Activated CD4-positive, alpha-beta T cell treated with anti-CD3 and anti-CD28 coated beads, Interleukin-2, amount 10 ng/mL, durations not matched to agents 24 days and 14 days (primary cell): ENCODE data around the gene KCNJ6. TPM values are rescaled to one million over a fixed set of nuclear protein-coding genes. Genes with fewer than 3 reads are reported as not detected.

Experiments used
- DNase-seq: peaks from one replicate; pipeline ENCODE4 v3.0.0; 2022
- H3K27ac Mint-ChIP-seq: one replicate; pipeline ENCODE4 v1.8.0; 2022; ENCODE audit warnings: mild to moderate bottlenecking, mixed read lengths
- H3K27me3 Mint-ChIP-seq: one replicate; pipeline ENCODE4 v1.8.0; 2022; ENCODE audit warnings: mixed read lengths
- H3K36me3 Mint-ChIP-seq: one replicate; pipeline ENCODE4 v1.8.0; 2022; ENCODE audit warnings: low read depth, mild to moderate bottlenecking, mixed read lengths
- H3K4me1 Mint-ChIP-seq: one replicate; pipeline ENCODE4 v1.8.0; 2021; ENCODE audit warnings: mixed read lengths
- H3K4me3 Mint-ChIP-seq: one replicate; pipeline ENCODE4 v1.8.0; 2022; ENCODE audit warnings: mild to moderate bottlenecking, moderate library complexity, mixed read lengths
- H3K9me3 Mint-ChIP-seq: one replicate; pipeline ENCODE4 v1.8.0; 2021; ENCODE audit warnings: mixed read lengths
- intact Hi-C: fragments of 100-400 bp; cut with micrococcal nuclease; formaldehyde crosslinking; loops from one replicate; pipeline ENCODE4 v1.15.1; 2023
- total RNA-seq: library from RNA; stranded (reverse); gene quantifications from 2 replicates; pipeline ENCODE4 v1.2.3, GENCODE V29; 2022

Gene KCNJ6
- total RNA-seq, 1 donor from 2014 or later: not detected

- Mint-ChIP-seq H3K9me3 (no peaks in the 10 kb centered on the region), H3K4me3 (no peak overlapping the region), H3K4me1 (peaks cover 19% of the 10 kb centered on the region), H3K27ac (no peak overlapping the region), H3K36me3 (no peaks in the 10 kb centered on the region), H3K27me3 (peaks cover 18% of the 10 kb centered on the region)
- intact Hi-C loops: no loop called here
- DNase-seq: no peak
These were observed 347.3 kb downstream of the KCNJ6 start for GRCh38 chr21:37568916-37569315.

DNA sequence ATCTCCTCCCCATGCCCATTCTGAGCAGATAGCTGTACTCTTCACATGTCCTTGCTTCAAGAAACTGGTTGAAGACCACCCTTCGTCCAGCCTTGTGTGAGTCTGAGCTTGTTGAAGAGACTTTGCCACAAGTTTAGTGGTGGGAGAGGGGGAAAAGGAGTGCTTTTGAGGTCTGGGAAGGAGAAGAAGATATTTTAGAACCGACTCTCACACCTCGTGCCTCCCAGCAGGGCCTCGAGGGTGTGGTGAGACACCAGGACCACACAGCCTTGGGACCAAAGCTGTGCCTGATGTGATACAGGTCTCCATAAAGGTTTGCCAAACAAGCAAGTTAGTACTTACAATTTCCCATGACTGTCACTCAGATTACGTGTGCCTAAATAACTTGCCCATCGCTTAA, 347.8 kb downstream of the KCNJ6 start:
- DNase-seq: no peak
- Mint-ChIP-seq H3K27ac (no peak overlapping the region), H3K4me1 (peaks cover 19% of the 10 kb centered on the region), H3K36me3 (no peaks in the 10 kb centered on the region), H3K4me3 (no peak overlapping the region), H3K27me3 (peaks cover 18% of the 10 kb centered on the region), H3K9me3 (no peaks in the 10 kb centered on the region)
- intact Hi-C loops: no loop called here

DNA sequence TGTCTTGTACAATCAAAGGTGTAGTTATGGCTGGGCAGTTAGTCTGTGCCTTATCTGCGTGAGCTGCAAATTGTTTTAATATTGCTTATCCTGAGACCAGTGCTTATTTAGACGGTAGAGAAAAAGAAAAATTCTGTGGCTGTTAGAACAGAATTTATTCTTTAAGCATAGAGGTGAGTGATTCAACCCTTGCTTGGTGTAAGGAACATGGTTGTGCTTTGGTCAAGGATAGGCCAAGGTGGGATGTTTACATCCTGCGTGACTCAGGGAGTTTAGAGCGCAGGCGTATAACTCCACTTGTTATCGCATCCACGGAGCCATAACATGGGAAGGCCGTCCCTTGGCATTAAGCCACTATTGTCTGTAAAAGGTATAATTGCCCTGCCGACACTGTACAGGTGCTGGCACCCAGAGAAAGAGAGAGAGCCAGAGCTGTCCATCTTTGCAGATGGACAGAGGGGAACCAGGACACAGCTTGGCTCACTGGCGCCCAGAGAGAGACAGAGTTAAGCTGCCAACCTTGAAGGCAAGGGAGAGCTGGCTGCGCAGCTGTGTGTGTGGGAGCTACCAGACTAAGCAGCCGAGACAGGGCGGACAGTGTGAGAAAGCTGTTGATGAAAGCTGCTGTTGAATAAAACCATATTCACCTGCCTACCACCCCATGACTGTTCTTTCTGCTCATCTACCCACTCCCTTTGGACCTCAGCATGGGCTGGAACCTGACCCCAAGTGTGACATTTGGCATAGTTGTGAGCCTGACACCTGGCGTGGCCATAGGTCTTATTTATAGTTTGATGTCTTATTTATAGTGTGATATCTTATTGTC, 349.3 kb downstream of the KCNJ6 start:
- Mint-ChIP-seq H3K27ac (no peak overlapping the region), H3K9me3 (no peaks in the 10 kb centered on the region), H3K27me3 (peaks cover 16% of the 10 kb centered on the region), H3K36me3 (no peaks in the 10 kb centered on the region), H3K4me1 (peaks cover 23% of the 10 kb centered on the region), H3K4me3 (no peak overlapping the region)
- intact Hi-C loops: no loop called here
- no peak for DNase-seq

GRCh38 chr21:37565530-37566223, 350.6 kb downstream of the KCNJ6 start:
- H3K36me3 Mint-ChIP-seq: no peaks in the 10 kb centered on the region
- intact Hi-C loops: loop anchor here (2.0 kb wide), 1 partner anchor 493 kb away; the partner anchor contains the start of genes PIGP and TTC3
- peaks cover 11% of the 10 kb centered on the region for H3K27me3 Mint-ChIP-seq
- H3K4me3 Mint-ChIP-seq: peak overlapping the region; percentile 94
- peaks cover 23% of the 10 kb centered on the region for H3K4me1 Mint-ChIP-seq
- DNase-seq: peak; percentile 55
- peak overlapping the region; percentile 100 for H3K27ac Mint-ChIP-seq
- no peaks in the 10 kb centered on the region for H3K9me3 Mint-ChIP-seq

DNA sequence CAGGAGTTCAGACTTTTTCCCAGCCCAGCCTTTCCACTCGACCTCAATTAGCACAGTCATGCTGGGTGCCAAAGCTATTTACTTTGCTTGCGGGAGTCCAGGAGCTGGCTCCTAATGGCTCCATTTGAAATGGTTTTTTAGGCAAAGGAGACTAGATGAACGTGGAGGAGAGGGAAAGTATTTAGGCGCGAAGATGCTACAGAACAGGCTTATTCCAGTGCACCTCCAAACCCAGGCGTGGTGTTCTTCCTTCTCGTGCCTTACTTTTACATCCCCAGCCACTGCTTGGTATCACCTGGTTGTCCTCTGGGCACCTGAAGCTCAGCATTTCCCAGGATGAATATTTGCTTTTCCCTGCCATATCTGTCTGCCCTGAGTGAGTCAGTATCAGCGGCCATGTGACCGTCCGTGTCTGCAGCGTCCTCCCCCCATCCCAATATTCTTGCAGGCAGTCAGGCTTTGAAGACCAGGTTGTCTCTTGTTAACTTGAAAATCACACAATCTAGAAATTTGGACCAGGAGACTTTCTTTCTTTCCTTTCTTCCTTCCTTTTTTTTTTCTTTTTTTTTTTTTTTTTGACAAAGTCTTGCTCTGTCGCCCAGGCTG, 351.2 kb downstream of the KCNJ6 start:
- peak; percentile 55 for DNase-seq
- peaks cover 9% of the 10 kb centered on the region for H3K27me3 Mint-ChIP-seq
- no peaks in the 10 kb centered on the region for H3K36me3 Mint-ChIP-seq
- H3K4me1 Mint-ChIP-seq: peaks cover 23% of the 10 kb centered on the region
- intact Hi-C loops: loop anchor here (1.0 to 5.0 kb wide), 8 partner anchors 63 to 1617 kb away; partner anchors contain the start of genes DYRK1A, PIGP, PSMG1 and TTC3
- peak overlapping the region; percentile 94 for H3K4me3 Mint-ChIP-seq
- H3K9me3 Mint-ChIP-seq: no peaks in the 10 kb centered on the region
- peak overlapping the region; percentile 100 for H3K27ac Mint-ChIP-seq

- Mint-ChIP-seq H3K27me3 (peaks cover 8% of the 10 kb centered on the region), H3K4me1 (peaks cover 23% of the 10 kb centered on the region), H3K4me3 (peak overlapping the region; percentile 94), H3K36me3 (no peaks in the 10 kb centered on the region), H3K27ac (peak overlapping the region; percentile 100), H3K9me3 (no peaks in the 10 kb centered on the region)
- DNase-seq: peak; percentile 93
- intact Hi-C loops: loop anchor here (1.0 to 5.0 kb wide), 8 partner anchors 62 to 1618 kb away; partner anchors contain the start of genes DYRK1A, PIGP, PSMG1 and TTC3
These were observed 351.8 kb downstream of the KCNJ6 start for GRCh38 chr21:37564341-37564923.

- intact Hi-C loops: loop anchor here (1.0 to 5.0 kb wide), 8 partner anchors 61 to 1619 kb away; partner anchors contain the start of genes DYRK1A, PIGP, PSMG1 and TTC3
- Mint-ChIP-seq H3K27ac (peak overlapping the region; percentile 100), H3K4me1 (peaks cover 23% of the 10 kb centered on the region), H3K4me3 (peak overlapping the region; percentile 94), H3K9me3 (no peaks in the 10 kb centered on the region), H3K27me3 (peaks cover 9% of the 10 kb centered on the region), H3K36me3 (no peaks in the 10 kb centered on the region)
- DNase-seq: peak; percentile 98
These were observed 352.5 kb downstream of the KCNJ6 start for GRCh38 chr21:37563641-37564340.

DNA sequence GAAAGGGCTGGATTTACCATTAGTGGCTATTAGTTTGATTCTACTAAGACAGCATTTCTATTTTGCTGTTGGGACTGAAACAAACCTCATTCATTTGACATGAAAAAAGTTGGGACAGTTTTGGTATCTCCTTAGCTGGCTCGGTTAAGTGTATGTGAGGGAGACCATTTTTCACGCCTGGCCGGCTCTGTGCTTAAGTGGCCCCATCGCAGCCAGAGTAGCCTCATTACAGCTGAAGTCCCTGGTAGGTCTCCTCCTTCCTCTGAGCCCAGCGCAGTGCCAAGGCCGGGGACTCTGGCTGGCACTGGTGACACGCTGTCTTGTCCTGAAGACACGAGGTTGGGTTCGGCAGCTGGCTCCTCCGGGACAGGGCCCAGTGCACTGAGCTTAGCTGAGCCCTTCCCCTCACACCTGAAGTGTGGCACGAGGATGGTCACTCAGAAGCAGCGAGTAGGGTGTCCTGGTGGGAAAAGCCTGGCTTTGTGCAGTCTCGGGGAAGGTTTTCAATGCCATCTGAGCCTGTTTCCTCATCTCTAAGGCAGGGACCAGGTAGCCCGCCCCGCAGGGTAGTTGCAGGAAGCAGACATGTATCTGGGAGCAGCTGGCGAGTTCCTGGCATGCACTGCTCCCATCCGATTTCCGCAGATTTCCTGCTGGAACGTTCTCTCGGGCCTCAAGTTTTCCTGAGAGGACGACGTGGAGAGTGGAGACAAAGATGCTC, 353.2 kb downstream of the KCNJ6 start:
- H3K4me1 Mint-ChIP-seq: peaks cover 23% of the 10 kb centered on the region
- DNase-seq: no peak
- H3K36me3 Mint-ChIP-seq: no peaks in the 10 kb centered on the region
- H3K27ac Mint-ChIP-seq: peak overlapping the region; percentile 100
- peak overlapping the region; percentile 94 for H3K4me3 Mint-ChIP-seq
- H3K27me3 Mint-ChIP-seq: peaks cover 4% of the 10 kb centered on the region
- intact Hi-C loops: loop anchor here (5.0 kb wide), 3 partner anchors 61 to 1619 kb away; partner anchors contain the start of gene PSMG1
- H3K9me3 Mint-ChIP-seq: no peaks in the 10 kb centered on the region

- H3K4me3 Mint-ChIP-seq: peak overlapping the region; percentile 94
- intact Hi-C loops: loop anchor here (5.0 kb wide), 3 partner anchors 60 to 1620 kb away; partner anchors contain the start of gene PSMG1
- peaks cover 23% of the 10 kb centered on the region for H3K4me1 Mint-ChIP-seq
- peaks cover 1% of the 10 kb centered on the region for H3K27me3 Mint-ChIP-seq
- peak overlapping the region; percentile 100 for H3K27ac Mint-ChIP-seq
- no peaks in the 10 kb centered on the region for H3K9me3 Mint-ChIP-seq
- H3K36me3 Mint-ChIP-seq: no peaks in the 10 kb centered on the region
- DNase-seq: peak; percentile 55
These were observed 354.0 kb downstream of the KCNJ6 start for GRCh38 chr21:37561941-37562919.

- H3K4me3 Mint-ChIP-seq: no peak overlapping the region
- intact Hi-C loops: loop anchor here (5.0 kb wide), 3 partner anchors 59 to 1621 kb away; partner anchors contain the start of gene PSMG1
- DNase-seq: peak; percentile 55
These were observed 354.8 kb downstream of the KCNJ6 start for GRCh38 chr21:37561506-37561905.

DNA sequence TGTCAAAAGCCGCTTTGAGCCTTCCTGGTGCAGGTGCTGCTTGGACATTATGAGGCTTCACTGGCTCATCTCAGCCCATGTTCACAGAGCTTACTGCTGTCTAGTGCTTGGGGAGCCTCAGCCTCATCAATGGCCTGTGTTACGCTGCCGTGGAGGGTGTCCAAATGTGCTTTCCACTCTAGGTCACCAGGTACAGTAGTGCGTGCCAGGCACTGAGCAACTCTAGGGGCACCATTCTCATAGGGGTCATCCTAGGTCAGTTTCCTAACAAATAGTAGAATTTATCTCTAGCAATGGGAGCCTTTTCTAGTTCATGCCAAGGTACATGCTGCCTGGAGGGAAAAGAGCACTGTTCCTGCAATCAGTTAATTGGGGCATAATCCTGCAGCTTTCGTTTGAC, 355.9 kb downstream of the KCNJ6 start:
- Mint-ChIP-seq H3K27me3 (peaks cover 1% of the 10 kb centered on the region), H3K27ac (no peak overlapping the region), H3K36me3 (no peaks in the 10 kb centered on the region), H3K4me3 (no peak overlapping the region), H3K4me1 (peaks cover 18% of the 10 kb centered on the region), H3K9me3 (no peaks in the 10 kb centered on the region)
- intact Hi-C loops: loop anchor here (5.0 kb wide), 3 partner anchors 58 to 1622 kb away; partner anchors contain the start of gene PSMG1
- no peak for DNase-seq

More at GRCh38 chr21:37561506-37561905, 354.8 kb downstream of the KCNJ6 start:
- peaks cover 1% of the 10 kb centered on the region for H3K27me3 Mint-ChIP-seq
- peaks cover 21% of the 10 kb centered on the region for H3K4me1 Mint-ChIP-seq
- no peaks in the 10 kb centered on the region for H3K9me3 Mint-ChIP-seq
- H3K36me3 Mint-ChIP-seq: no peaks in the 10 kb centered on the region
- H3K27ac Mint-ChIP-seq: no peak overlapping the region
